H9 (cell line): ENCODE measurements around the gene CDK6. TPM values are rescaled to one million over a fixed set of nuclear protein-coding genes. Genes with fewer than 3 reads are reported as not detected.

Source experiments
- DNase-seq: peaks from one replicate; pipeline ENCODE4 v3.0.0-alpha.2; 2017
- H2AFZ ChIP-seq: one replicate; pipeline ENCODE4 v1.6.1; 2013; ENCODE audit warnings: mild to moderate bottlenecking, low read length, control low read depth, moderate library complexity
- H2AK5ac ChIP-seq: 2 replicates; pipeline ENCODE4 v1.6.1; 2013; ENCODE audit warnings: low read length, control low read depth, mixed read lengths; ENCODE audit not compliant: insufficient read length
- H2BK120ac ChIP-seq: one replicate; pipeline ENCODE4 v1.6.1; 2013; ENCODE audit warnings: low read depth, mild to moderate bottlenecking, low read length, control low read depth, inconsistent platforms; ENCODE audit not compliant: poor library complexity, severe bottlenecking
- H2BK12ac ChIP-seq: 2 replicates; pipeline ENCODE4 v1.6.1; 2013; ENCODE audit warnings: low read length, control low read depth, mixed read lengths, low read depth; ENCODE audit not compliant: insufficient read length
- H2BK15ac ChIP-seq: 2 replicates; pipeline ENCODE4 v1.6.1; 2013; ENCODE audit warnings: low read depth, low read length, control low read depth
- H2BK20ac ChIP-seq: one replicate; pipeline ENCODE4 v1.6.1; 2013; ENCODE audit warnings: low read depth, mild to moderate bottlenecking, low read length, control low read depth, inconsistent platforms; ENCODE audit not compliant: poor library complexity, severe bottlenecking
- H2BK5ac ChIP-seq: 2 replicates; pipeline ENCODE4 v1.6.1; 2013; ENCODE audit warnings: low read length, control low read depth, mixed read lengths; ENCODE audit not compliant: insufficient read length
- H3K14ac ChIP-seq: 2 replicates; pipeline ENCODE4 v1.6.1; 2013; ENCODE audit warnings: low read length, control low read depth; ENCODE audit not compliant: insufficient read depth
- H3K18ac ChIP-seq: 2 replicates; pipeline ENCODE4 v1.6.1; 2013; ENCODE audit warnings: low read depth, mild to moderate bottlenecking, mixed read lengths, low read length, control low read depth; ENCODE audit not compliant: insufficient read length
- H3K23ac ChIP-seq: 2 replicates; pipeline ENCODE4 v1.6.1; 2013; ENCODE audit warnings: low read length, control low read depth, mixed read lengths, low read depth; ENCODE audit not compliant: insufficient read length
- H3K23me2 ChIP-seq: 2 replicates; pipeline ENCODE4 v1.6.1; 2013; ENCODE audit warnings: low read depth, mild to moderate bottlenecking, mixed read lengths, low read length, control low read depth; ENCODE audit not compliant: insufficient read length, poor library complexity, severe bottlenecking
- H3K27ac ChIP-seq: 2 replicates; pipeline ENCODE4 v1.5.1; 2013; ENCODE audit warnings: low read length, control low read depth, mixed read lengths, low read depth; ENCODE audit not compliant: insufficient read length
- H3K27me3 ChIP-seq: 2 replicates; pipeline ENCODE4 v1.6.1; 2013; ENCODE audit warnings: low read length, control low read depth, inconsistent platforms; ENCODE audit not compliant: insufficient read depth
- H3K4ac ChIP-seq: 2 replicates; pipeline ENCODE4 v1.6.1; 2013; ENCODE audit warnings: low read depth, mild to moderate bottlenecking, control low read depth, inconsistent platforms, low read length, moderate library complexity
- H3K4me1 ChIP-seq: 2 replicates; pipeline ENCODE4 v1.6.1; 2013; ENCODE audit warnings: low read length, control low read depth, inconsistent platforms; ENCODE audit not compliant: insufficient read depth
- H3K4me2 ChIP-seq: 2 replicates; pipeline ENCODE4 v1.6.1; 2013; ENCODE audit warnings: low read length, control low read depth, mixed read lengths; ENCODE audit not compliant: insufficient read length, insufficient read depth
- H3K56ac ChIP-seq: 2 replicates; pipeline ENCODE4 v1.6.1; 2013; ENCODE audit warnings: low read depth, mild to moderate bottlenecking, mixed read lengths, low read length, control low read depth; ENCODE audit not compliant: insufficient read length
- H3K79me1 ChIP-seq: 2 replicates; pipeline ENCODE4 v1.6.1; 2013; ENCODE audit warnings: low read depth, mild to moderate bottlenecking, moderate library complexity, low read length, control low read depth, inconsistent platforms; ENCODE audit not compliant: insufficient read depth, poor library complexity, severe bottlenecking
- H3K79me2 ChIP-seq: 2 replicates; pipeline ENCODE4 v1.6.1; 2013; ENCODE audit warnings: low read length, control low read depth, inconsistent platforms; ENCODE audit not compliant: insufficient read depth
- H3K9ac ChIP-seq: 2 replicates; pipeline ENCODE4 v1.6.1; 2013; ENCODE audit warnings: low read length, control low read depth, mixed read lengths; ENCODE audit not compliant: insufficient read length; ENCODE audit errors: extremely low read depth
- H3K9me3 ChIP-seq: one replicate; pipeline ENCODE4 v1.6.1; 2013; ENCODE audit warnings: low read depth, low read length, inconsistent platforms; ENCODE audit not compliant: control insufficient read depth
- H3T11ph ChIP-seq: one replicate; pipeline ENCODE4 v1.6.1; 2013; ENCODE audit warnings: mild to moderate bottlenecking, low read length, control low read depth, inconsistent platforms
- H4K20me1 ChIP-seq: one replicate; pipeline ENCODE4 v1.6.1; 2013; ENCODE audit not compliant: control insufficient read depth, insufficient read length, insufficient read depth
- H4K5ac ChIP-seq: 2 replicates; pipeline ENCODE4 v1.6.1; 2013; ENCODE audit warnings: low read depth, mild to moderate bottlenecking, mixed read lengths, low read length, control low read depth; ENCODE audit not compliant: insufficient read length
- H4K8ac ChIP-seq: replicated peaks from 2 replicates; pipeline ENCODE4 v1.6.1; 2013; ENCODE audit warnings: low read length, control low read depth, mixed read lengths, low read depth; ENCODE audit not compliant: insufficient read length
- H4K91ac ChIP-seq: 2 replicates; pipeline ENCODE4 v1.6.1; 2013; ENCODE audit warnings: low read depth, mild to moderate bottlenecking, moderate library complexity, mixed read lengths, low read length, control low read depth; ENCODE audit not compliant: insufficient read length
- H3K27ac Mint-ChIP-seq, 3 experiments: 2 replicates in 2 of 3; 3 replicates in 1 of 3; pipeline ENCODE4 v1.8.0; 2020 to 2021; ENCODE audit warnings: mixed read lengths in 3 of 3, mild to moderate bottlenecking in 1 of 3, moderate library complexity in 1 of 3
- H3K27me3 Mint-ChIP-seq: 2 replicates; pipeline ENCODE4 v1.8.0; 2021; ENCODE audit warnings: low read depth, mild to moderate bottlenecking, moderate library complexity, mixed read lengths
- H3K36me3 Mint-ChIP-seq, 3 experiments: 2 replicates in 2 of 3; 3 replicates in 1 of 3; pipeline ENCODE4 v1.8.0; 2020 to 2021; ENCODE audit warnings: low read depth in 3 of 3, mixed read lengths in 3 of 3; ENCODE audit not compliant: insufficient read depth in 1 of 3
- H3K4me1 Mint-ChIP-seq, 2 experiments: 2 replicates each; pipeline ENCODE4 v1.8.0; 2020; ENCODE audit warnings: mixed read lengths in 2 of 2
- H3K4me3 Mint-ChIP-seq, 2 experiments: 2 replicates in 1 of 2; 3 replicates in 1 of 2; pipeline ENCODE4 v1.8.0; 2020 to 2021; ENCODE audit warnings: mild to moderate bottlenecking in 2 of 2, mixed read lengths in 2 of 2, moderate library complexity in 1 of 2
- H3K9me3 Mint-ChIP-seq, 2 experiments: 2 replicates in 1 of 2; 3 replicates in 1 of 2; pipeline ENCODE4 v1.8.0; 2020; ENCODE audit warnings: mild to moderate bottlenecking in 2 of 2, mixed read lengths in 2 of 2, moderate library complexity in 1 of 2
- CTCF ChIP-seq: fragments of 200-600 bp; sonication (generic); conservative IDR thresholded peaks from 3 replicates; pipeline ENCODE4 v1.8.0; 2021; ENCODE audit warnings: antibody characterized with exemption, mild to moderate bottlenecking
- WGBS: extraction: QIAGEN DNeasy Blood & Tissue Kit; methylation state at CpG from one replicate; pipeline ENCODE4 v1.1.7; 2013; ENCODE audit warnings: missing lambda C conversion rate, low lambda C conversion rate, mixed read lengths; ENCODE audit not compliant: insufficient read length; ENCODE audit errors: extremely low coverage; 5-methylcytosine and 5-hydroxymethylcytosine counted together
- total RNA-seq: library from RNA; stranded (reverse); gene quantifications from 2 replicates; pipeline ENCODE4 v1.2.1, GENCODE V29; 2021

Gene CDK6
- total RNA-seq, 1 experiment from 2014 or later, result 30.0 TPM

DNA sequence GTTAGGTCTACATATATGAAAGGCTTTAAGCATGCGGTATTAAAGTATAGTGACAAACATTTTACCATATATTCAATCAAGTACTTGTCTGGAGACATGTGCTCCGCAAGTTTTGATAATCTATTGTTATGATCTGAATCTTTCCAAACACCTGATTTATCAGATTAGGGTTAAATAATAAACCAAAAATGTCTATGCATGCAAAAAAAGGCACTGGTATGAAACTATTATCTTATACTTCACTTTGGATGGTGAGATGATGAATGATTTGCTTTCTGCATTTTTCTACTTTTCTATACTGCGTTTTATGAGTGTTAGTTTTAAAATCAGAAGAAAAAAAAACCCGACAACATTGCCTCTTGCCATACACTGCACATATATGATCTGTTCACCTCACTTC is 208.4 kb downstream of the CDK6 start:
- Mint-ChIP-seq H3K4me3 (no peak overlapping the region), H3K27me3 (no peaks in the 10 kb centered on the region), H3K4me1 (peaks cover 0 to 2% of the 10 kb centered on the region in 2 experiments; a peak in 2 of 4 replicates), H3K36me3 (no peaks in the 10 kb centered on the region), H3K9me3 (peaks cover 0 to 4% of the 10 kb centered on the region in 2 experiments; a peak in 4 of 5 replicates), H3K27ac (no peak overlapping the region)
- Histone ChIP-seq H2BK5ac (no peak overlapping the region), H3K23me2 (no peaks in the 10 kb centered on the region), H4K91ac (no peak overlapping the region), H2BK15ac (no peak overlapping the region), H4K20me1 (no peaks in the 10 kb centered on the region), H3K79me1 (no peaks in the 10 kb centered on the region), H2BK12ac (no peak overlapping the region), H4K8ac (no peak overlapping the region), H3K27ac (no peak overlapping the region), H3K9me3 (no peaks in the 10 kb centered on the region), H3K4me2 (no peak overlapping the region), H3K4ac (no peak overlapping the region), H2AFZ (no peak overlapping the region), H3K23ac (no peak overlapping the region), H2BK120ac (no peak overlapping the region), H4K5ac (no peak overlapping the region), H3K79me2 (no peaks in the 10 kb centered on the region), H3K14ac (no peak overlapping the region), H3K9ac (no peak overlapping the region), H2BK20ac (no peak overlapping the region), H2AK5ac (no peak overlapping the region), H3T11ph (no peak overlapping the region), H3K27me3 (no peaks in the 10 kb centered on the region), H3K56ac (no peak overlapping the region), H3K18ac (no peak overlapping the region), H3K4me1 (no peaks in the 10 kb centered on the region)
- TF ChIP-seq CTCF, result no peak
- DNase-seq, result no peak
- no CpG with 5 or more reads among the region's 4 CpGs for WGBS
